Vagina (tissue), 2 donors: ENCODE data around the gene SLC19A1.

Source experiments
- POLR2A ChIP-seq, 2 donors: fragments of 450-650 bp; IDR thresholded peaks; one replicate each; pipeline ENCODE4 v1.6.1; 2017; ENCODE audit warnings: antibody characterized with exemption in 2 of 2, mild to moderate bottlenecking in 2 of 2, moderate library complexity in 2 of 2
- POLR2AphosphoS5 ChIP-seq, 2 donors: sonication (generic); formaldehyde crosslinking; IDR thresholded peaks; one replicate each; pipeline ENCODE4 v1.9.0; 2017; ENCODE audit warnings: antibody characterized with exemption in 2 of 2, mild to moderate bottlenecking in 2 of 2, low read depth in 1 of 2; ENCODE audit not compliant: insufficient read depth in 1 of 2
- TF ChIP-seq, protein P1 (sequence below), 3 experiments: fragments of 450-650 bp in 2 of 3; fragments of 200-600 bp in 1 of 3; sonication (generic) in 1 of 3; IDR thresholded peaks; one replicate each; pipeline ENCODE4 v1.5.1; 2017 to 2019; ENCODE audit warnings: antibody characterized with exemption in 3 of 3, mild to moderate bottlenecking in 2 of 3, moderate library complexity in 2 of 3

DNA sequence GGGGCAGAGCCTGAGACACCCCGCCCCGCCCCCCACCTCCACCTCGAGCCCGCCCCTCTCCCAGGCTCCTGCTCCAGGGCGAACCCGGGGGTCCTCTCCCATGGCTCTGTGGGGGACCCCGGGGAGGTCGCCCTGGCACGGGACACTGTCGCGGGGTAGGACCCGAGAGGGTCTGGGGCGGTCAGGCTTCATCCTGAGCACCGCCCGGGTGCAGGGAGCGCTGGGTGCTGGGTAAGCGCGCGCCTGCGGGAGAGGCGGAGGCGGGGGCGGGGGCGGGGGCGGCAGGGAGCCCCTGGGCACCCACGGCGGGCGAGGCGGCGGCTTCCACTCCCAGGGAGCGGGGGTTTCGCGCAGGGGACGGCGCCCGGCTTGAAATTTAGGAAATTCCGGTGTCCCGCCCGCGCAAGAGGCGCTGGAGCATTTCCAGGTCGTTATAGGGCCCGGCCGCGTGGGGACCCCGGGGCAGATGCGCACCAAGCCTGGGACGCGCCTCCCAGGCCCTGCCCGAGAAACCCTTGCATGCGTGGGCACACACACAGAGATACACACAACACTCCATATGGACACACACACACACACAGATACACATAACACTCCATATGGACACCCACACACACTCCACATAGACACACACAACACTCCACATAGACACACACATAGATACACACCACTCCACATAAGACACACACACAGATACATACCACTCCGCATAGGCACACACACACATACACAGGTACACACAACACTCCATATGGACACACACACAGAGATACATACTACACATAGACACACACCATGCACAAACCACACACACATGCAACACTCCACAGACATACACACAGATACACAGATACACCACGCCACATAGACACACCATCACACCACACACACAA lies 48.7 kb upstream of the SLC19A1 start:
- TF ChIP-seq POLR2A (IDR thresholded peaks at IDR 0.05), result no peak
- TF ChIP-seq, protein P1, sequence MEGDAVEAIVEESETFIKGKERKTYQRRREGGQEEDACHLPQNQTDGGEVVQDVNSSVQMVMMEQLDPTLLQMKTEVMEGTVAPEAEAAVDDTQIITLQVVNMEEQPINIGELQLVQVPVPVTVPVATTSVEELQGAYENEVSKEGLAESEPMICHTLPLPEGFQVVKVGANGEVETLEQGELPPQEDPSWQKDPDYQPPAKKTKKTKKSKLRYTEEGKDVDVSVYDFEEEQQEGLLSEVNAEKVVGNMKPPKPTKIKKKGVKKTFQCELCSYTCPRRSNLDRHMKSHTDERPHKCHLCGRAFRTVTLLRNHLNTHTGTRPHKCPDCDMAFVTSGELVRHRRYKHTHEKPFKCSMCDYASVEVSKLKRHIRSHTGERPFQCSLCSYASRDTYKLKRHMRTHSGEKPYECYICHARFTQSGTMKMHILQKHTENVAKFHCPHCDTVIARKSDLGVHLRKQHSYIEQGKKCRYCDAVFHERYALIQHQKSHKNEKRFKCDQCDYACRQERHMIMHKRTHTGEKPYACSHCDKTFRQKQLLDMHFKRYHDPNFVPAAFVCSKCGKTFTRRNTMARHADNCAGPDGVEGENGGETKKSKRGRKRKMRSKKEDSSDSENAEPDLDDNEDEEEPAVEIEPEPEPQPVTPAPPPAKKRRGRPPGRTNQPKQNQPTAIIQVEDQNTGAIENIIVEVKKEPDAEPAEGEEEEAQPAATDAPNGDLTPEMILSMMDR (IDR thresholded peaks at IDR 0.05), result no peak
- no peak for TF ChIP-seq POLR2AphosphoS5 (IDR thresholded peaks at IDR 0.05; ENCODE audit: insufficient read depth in 1 of 2, low read depth in 1 of 2)
